GM19438 (cell line): ENCODE data around the gene NXPH1.

Source experiments
- ATAC-seq: cut with Tn5 transposase; IDR thresholded peaks from one replicate; pipeline ENCODE4 v1.9.1; 2021; ENCODE audit warnings: low read depth; ENCODE audit not compliant: unreplicated experiment

The NXPH1 gene

DNA sequence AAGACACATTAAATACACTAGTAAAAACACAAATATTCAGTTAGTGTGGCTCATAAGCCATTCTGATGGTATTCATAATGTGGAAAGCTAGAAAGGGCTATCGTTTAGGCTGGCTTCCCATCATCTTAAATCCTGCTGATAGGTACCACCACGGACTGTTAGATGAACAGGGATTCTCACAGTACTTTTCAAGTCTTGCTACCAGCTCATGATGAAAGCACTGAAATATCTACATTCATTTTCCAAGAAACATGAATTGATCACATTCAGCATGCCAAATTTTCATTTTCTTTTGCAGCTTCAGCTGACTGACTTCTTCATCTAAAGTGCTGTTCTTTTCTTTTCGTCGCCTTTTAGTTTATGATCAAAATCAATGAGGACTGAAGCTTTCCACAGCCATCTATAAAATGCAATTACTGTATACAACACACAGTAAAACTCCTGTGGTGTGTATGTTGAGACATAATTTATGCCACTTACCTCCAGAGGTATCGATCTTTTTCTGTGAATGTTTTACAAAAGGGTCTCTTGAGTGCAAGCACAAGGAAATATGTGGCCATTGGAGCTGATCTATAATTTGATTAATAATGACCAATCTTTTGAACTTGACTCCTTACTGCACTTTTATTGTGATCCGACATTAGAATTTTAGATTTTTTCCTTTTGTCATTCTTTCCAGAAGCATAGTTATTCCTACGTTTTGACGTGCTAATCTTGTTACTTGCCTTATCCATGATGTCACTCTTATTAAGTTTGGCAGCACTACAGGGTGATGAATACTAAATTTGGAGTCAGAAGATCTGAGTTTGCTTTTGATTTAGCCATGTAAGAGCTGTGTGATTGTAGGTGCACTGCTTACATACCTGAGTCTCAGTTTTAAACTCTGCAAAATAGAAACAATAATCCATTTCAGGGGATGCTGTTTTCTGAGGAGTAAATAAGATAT lies 58.4 kb downstream of the NXPH1 start:
- ATAC-seq, result no peak

DNA sequence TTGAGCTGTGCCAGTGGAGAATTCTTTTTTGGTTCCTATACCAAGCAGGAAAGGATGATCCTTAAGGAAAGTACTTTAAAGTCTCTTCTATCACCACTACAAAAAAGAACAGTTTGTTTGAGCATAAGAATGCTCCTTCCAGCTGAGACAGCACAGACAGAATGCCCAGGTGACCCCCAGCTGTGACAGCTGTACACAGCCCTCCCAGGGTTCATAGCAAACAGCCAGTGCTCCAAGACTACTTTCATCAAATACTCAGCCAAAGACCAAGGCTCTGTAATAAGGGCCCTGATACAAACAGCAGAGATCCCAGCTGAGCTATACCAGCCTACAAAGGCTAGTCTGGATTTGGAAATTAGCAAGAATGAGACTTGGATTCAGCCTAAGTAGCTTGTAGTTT lies 65.7 kb downstream of the NXPH1 start:
- ATAC-seq, result no peak

DNA sequence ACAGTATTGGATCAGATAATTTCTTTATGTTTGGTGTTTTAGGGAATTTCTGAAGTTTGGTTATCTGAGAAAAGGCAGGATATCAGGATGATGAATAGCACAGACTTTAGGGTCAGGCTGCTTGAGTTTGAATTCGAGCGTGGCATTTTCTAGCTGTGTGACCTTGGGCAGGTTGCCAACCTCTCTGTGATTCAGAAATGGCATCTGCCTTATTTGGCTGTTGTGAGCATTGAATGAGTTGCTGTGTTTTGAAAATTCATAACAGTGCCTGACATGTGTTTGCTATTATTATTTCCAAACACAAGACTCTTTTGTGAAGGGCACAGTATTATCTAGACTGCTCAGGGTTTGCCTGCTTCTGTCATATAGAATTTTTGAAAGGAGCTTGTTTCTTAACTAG lies 66.9 kb downstream of the NXPH1 start:
- ATAC-seq, result no peak

DNA sequence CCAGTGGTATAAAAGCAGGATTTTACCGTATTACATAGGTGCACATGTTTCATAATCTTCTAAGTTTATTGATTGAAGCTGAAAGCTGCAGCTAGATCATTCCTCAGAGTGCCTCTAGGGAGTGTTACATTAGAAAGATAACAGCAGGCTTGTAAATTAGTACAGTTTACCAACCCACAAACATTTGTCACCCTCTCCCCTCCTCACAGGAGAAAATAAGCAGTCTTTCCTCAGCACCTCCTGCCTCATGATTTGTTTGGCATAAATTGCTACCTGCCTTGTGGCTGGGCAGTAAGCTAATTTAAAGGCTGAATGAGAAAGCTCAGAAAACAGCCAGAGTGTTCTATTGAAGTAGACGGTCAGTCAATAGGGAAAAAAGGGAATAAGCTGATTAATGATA lies 74.2 kb downstream of the NXPH1 start:
- ATAC-seq, result no peak

DNA sequence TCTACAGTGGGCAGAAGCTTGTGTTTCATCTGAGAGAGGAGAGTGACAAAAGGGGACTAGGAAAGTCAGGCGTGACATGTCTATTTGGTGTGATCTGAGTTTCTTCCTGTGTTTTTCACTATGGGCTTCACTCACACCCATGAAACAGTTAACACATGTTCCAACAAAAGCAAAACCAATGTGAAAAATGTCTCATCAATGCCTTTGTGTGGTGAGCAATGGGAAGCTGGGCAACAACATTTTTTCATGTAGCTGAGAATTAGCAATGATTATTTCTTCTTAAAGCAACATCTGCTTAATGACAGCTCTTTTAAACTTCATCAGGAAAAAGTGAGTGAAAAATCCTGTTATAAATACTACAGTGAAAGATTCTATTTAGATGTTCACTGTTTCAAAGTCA lies 76.2 kb downstream of the NXPH1 start:
- ATAC-seq, result no peak

DNA sequence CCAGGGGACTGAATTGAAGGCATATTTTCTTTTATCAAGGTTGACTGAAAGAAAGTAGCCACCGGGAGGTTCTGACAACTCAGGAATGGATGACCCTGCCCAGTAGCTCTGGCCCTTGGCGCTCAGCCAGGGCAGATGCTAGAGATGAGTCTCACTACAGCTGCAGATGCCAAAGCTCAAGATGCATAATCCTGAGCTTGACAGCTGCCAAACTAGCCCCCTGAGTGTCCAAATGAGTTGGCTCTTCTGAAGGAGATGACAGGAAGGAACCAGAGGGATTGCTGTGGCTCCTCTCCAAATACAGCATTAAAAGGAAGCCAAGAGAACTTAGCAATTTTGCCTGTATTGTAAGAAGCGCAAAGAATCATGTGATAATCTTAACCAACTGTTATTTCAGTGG lies 78.4 kb downstream of the NXPH1 start:
- ATAC-seq, result no peak

DNA sequence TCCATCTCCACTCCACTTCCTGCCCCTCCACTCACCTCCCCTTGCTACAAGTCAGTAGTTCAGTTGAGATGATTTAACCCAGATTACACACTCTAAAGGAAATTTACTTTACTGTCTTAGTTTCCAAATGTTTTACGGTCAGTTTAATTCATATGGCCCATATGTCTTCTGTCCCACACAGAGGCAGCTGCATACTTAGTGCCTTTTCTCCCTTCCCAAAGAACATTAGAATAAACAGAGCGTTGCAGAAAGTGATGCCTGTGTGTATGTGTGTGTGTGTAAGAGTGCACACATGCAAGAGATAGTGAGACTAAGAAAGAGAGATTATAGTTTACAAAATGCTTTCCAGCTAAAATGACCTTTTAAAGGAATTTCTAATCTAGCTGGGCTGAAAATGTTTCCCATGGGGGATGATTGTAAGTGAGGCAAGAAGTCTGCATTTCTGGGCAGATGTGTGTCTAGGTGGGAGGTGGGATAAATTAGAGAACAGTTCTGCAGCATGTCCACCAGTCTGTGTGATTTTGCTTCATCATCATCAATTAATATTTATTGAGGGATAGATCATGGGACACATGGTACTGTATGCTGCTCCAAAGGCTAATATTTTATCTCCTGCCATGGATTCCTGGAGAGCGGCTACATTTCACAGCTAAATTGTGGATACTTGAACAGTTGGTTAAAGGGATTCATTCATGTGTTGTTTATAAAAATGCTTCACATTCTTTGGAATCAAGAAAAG lies 81.5 kb downstream of the NXPH1 start:
- no peak for ATAC-seq

DNA sequence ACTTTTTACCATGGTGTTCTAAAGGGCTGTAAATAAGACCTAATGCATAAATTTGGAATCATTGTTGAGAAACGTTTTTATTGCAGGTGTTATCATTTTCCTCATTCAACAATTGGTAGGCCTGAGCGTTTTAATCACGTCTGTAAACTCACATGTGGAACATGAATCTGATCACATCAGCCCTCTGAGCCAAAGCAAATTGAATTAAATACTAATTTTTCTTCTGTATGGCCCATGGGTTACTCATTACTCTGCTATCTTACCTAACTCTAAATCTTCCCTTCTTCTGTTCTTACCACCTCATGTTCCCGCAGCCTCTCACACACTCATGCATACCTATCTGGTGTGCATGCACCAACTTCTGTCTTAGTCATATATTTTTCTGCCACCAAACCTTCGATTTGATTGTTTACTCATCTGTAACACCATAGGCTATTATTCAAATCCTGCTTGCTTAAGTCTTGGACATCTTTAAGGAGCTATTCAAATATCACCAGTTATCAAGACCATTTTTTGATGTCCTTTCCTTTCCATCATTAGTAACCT lies 82.3 kb downstream of the NXPH1 start:
- no peak for ATAC-seq

DNA sequence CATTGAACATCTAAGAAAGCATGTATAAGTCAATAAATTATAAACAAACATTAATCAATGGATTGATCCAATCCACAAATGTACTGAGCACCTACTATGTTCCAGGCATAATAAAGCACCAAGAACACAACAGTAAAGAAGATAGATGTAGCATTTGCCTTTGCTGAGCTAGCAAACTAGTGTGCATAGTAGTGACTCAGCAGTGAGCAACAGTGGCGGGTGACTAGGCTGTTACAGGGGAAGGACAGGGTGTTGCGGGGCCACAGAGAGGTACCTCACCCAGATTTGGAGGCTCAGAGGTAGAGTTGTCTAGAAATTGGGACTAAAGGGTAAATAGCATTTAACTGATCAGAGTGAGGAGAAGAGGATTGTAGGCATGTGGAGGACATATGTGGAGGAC lies 83.6 kb downstream of the NXPH1 start:
- no peak for ATAC-seq

DNA sequence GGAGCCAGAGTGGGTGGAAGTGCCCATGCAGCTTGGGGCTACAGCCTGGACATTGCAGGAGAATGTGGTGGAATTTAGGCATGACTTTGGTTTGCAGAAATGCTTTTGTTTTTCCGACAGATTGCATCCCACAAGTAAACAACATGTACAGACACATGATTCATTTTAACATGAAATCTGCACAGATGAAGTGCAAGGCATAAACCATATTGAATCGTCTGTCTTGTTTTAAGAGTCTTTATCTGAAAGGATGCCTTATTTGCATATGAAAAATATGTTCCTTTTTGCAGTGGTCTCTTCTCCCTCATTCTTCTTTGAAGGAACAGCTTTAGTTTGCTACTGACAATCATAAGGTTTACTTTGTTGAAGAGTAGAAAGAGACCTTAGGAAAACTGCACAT lies 94.9 kb downstream of the NXPH1 start:
- ATAC-seq, result no peak

DNA sequence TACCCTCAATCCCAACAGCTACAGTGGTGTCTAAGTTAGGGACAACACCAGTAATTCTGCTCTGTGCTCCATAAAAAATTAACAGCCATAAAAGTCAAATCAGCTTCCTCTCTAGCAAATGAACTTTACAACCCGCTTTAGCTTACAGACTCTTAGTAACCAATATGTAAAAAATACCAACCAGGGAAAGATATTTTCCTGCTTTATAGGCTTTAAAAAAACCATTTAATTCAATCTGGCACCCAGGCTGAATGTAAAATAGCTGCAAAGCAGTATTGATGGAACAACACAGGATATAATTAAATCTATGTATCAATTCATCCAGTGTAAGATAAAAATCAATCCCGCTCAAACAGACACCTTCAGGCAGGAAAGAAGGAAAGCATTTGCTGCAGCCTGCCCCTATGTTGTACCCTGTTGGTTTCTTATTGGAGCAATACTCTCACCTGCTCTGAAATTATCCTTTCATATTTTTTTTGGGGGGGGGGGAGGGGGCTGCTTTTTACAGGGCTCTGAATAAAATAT lies 98.6 kb downstream of the NXPH1 start:
- no peak for ATAC-seq

DNA sequence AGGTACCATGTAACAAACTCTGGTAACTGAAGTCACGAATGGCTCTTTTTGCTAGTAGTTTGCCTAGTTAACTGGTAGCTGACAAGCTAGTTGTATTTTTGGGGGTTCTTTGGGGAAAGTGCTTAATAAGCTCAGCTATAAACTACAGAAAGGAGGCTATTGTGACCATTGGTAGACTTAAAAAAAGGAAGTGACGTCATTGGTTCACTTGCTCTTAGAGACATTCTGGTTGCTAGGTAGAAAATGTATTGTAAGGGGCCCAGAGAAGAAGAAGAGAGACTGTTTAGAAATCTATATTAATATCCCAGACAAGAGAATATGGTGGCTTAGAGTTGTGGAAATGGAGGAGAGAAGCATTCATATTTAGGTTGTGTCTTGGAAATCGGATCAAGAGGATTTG lies 103.0 kb downstream of the NXPH1 start:
- no peak for ATAC-seq

DNA sequence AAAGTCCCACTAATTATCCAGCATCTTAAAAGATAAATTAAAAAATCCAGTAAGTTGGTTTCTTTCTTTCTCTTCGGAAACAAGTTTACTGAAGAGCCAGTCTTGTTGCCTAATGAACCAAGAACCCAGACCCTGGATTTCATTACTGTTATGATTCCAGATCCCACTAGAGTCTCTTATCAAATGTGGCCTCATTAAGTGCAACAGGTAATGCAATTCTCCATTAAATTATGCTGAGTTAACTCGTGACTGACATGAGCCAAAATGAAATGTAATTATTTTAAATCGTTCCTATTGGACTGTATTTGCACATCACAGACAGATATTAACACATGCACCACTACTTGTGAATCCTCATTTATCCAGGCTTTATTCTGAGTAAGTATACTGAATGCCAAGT lies 115.6 kb downstream of the NXPH1 start:
- no peak for ATAC-seq

DNA sequence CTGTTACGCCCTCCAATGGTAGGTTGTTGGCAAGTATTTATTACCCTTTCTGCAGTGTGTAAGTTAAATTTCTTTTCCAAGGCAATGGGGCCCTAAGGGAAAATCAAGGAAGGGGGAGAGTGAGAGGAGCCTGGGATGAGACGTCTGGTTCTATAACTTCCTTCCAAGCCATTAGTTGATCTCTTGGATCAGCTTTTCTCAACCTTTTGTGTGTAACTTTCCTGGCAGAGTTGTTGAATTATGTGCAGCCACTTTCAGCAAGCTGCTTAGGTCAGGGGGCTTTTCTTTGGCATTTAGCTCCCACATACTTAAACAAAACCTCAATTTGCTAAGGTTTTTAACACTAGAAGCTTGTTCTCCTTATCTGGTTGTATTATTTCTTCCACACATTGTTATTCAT lies 127.1 kb downstream of the NXPH1 start:
- ATAC-seq, result no peak

DNA sequence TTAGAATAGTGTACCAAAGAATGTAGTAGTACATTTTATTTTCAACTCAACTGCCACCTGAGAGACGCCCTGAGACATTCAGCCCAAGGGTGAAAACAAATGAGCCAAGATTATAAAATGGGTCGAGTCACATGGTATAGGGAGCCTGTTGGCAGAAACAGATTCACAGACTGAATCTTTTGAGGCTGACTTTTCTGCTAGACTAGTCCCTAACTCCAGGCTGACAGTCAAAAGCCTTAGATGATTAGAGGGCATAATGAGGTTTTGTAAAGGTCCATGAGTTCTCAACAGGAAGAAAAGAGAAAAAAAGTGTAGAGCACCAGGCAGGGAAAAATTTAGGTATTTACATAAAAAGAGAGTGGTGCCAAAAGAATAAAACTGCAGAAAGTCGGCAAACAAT lies 128.0 kb downstream of the NXPH1 start:
- ATAC-seq, result no peak

DNA sequence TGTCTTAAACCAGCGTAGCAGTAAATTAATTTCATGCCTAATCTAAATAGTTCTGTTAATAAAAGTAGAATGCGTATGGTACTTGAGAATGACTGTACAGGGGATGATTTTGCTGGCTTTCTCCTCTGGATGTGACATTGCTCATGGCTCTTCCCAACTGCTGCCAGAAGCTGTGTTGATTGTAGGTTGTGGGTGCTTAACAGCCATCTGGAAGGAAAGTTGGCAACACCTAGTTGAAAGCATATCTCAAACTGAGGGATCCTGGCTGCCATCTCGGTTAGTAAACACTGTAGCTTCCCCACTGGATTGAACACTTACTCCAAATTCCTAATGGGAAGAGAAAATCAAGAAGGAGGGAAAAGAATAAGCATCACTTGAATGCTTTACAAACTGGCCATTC lies 130.9 kb downstream of the NXPH1 start:
- no peak for ATAC-seq

DNA sequence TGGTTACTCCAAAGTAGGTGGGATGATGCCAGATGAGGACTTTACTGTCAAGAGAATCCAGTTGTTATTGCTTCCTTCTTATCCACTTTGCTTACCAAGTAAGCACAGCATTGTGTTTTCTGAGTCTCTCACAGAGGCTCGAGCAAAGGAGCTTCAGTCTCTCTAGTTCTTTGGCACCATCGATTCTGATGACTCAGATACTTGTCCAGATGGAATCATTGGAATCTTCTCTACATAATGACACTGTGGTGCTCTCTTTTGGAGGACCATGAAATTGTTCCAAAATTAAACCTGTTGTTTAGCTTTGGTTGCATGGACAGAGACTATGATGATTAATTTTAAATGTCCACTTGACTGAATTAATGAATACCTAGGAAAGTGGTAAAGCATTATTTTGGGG lies 132.6 kb downstream of the NXPH1 start:
- no peak for ATAC-seq

DNA sequence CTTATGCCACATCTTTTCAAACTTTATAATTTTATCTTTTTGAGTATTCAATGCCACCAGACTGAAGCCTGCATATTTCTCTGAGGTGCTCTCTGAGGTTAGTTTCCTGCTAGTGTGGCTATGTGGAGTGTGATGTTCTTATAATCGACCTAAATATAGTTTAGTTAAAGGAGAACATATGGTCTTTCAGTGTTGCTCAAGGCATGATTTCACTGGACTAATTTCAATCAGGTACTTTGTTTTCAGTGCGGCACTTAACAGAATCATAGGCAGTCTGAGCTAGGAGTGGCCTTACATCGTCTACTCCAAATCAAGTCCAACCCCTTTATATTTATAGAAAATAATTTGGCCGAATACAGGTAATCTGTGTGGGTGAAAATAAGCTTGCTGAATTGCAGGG lies 134.2 kb downstream of the NXPH1 start:
- no peak for ATAC-seq

DNA sequence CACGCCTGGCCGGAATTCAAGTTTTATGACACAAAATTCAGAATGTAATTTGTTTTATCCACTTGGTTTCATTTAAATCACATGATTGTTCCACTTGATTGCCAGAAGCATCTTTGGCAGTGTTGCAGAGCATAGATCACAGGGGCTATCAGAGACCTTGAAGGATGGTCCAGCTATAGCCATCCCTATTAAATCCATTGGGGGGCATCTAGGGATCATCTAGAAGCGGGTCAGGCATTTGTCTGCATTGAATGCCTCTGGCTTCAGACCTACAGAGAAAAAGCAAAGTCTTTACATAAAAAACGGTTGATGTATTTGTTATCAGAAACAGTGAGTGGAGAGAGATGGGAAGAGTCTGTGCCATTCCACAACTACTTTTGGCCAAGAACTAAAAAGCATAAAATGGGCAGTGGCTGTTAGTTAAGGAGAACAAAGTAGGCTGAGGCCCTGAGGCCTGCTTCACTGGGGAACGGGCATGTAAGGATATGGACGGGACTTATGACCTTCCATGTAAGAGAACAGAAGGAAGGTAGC lies 146.3 kb downstream of the NXPH1 start:
- ATAC-seq, result no peak

DNA sequence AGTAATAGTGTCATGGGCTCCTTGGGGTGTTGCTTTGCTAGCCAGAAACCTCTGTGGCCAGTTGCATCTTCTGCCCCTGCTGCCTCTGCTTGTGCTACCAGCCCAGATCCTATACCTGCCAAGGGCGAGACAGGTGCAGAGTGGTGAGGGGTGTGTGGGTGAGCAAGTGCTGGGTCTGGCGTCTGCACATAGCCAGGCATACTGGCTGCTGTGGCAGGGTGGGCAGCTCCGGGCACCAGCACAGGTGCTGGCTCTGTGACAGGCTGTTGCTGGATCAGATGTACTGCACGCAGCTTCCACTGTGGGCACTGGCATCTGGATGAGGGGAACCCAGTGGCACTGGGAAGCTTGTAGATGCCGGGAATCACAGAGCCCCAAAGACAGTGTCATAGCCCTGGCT lies 148.4 kb downstream of the NXPH1 start:
- ATAC-seq, result no peak

DNA sequence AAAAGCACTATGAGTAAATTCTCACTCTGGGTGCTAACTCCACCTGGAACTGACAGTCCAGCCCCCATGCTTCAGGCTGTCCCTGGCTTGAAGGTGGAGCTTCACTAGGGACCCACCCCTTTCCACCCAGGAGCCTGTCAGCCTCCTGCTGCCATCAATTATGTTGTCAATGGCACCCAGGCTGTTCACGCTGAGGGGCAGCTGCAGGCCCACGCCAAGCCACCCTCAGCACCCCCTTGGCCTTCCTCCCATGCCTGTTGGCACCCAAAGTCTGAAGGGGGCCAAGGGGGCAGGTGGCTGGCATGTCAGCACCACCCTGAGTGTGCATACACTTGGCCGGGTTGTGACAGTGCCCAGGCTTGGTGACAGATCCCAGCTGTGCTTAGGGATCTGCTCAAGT lies 149.3 kb downstream of the NXPH1 start:
- no peak for ATAC-seq
